ENCODE data around the gene GALNT18. TPM values are rescaled to one million over a fixed set of nuclear protein-coding genes. Genes with fewer than 3 reads are reported as not detected.

The GALNT18 gene
- total RNA-seq, 1 donor from 2014 or later, result 6.6 TPM

DNA sequence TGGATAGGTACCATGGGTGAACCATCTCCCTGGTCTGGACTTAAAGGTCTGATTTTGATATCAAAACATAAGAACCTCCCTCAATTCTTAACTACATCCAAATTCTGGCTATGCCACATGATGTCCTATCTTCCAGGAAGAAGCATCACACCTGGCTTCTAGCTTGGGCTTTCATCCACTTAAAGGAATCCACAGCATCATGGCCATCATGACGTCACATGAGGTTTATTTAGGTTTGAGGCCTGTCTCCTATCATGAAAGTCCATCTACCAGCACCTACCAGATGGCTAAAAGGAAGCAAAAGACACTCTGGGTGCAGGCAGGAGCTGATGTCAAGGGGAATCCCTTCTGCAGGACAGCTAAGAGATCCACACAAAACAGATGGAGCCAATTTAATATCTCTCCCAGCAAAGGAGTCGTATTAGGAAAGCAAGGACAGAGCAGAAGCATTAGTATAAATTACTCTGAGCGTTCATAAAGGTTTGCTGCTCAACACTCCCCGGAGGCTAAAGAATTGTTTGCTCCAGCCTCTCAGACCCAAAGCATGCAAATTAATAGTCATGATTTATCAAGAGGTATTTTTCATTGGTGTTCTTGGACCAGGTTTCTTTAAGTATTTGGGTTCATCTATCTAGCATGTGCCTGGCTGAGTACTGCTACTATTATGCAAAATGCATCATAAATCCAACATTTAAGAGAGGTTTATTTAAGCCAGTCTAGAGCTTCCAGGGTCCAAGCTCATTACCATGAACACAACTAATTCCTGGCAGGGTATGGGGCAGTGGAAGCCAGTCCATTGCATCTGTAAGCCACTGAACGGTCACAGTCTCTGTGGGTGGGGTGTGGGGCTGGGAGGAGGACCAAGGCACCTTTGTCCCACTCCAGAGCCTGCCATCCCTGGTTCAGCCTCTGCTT is 47.2 kb downstream of the GALNT18 start:
- no peak for DNase-seq (ENCODE audit: low read depth)
- TF ChIP-seq, protein P1, sequence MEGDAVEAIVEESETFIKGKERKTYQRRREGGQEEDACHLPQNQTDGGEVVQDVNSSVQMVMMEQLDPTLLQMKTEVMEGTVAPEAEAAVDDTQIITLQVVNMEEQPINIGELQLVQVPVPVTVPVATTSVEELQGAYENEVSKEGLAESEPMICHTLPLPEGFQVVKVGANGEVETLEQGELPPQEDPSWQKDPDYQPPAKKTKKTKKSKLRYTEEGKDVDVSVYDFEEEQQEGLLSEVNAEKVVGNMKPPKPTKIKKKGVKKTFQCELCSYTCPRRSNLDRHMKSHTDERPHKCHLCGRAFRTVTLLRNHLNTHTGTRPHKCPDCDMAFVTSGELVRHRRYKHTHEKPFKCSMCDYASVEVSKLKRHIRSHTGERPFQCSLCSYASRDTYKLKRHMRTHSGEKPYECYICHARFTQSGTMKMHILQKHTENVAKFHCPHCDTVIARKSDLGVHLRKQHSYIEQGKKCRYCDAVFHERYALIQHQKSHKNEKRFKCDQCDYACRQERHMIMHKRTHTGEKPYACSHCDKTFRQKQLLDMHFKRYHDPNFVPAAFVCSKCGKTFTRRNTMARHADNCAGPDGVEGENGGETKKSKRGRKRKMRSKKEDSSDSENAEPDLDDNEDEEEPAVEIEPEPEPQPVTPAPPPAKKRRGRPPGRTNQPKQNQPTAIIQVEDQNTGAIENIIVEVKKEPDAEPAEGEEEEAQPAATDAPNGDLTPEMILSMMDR (IDR thresholded peaks at IDR 0.05; ENCODE audit: insufficient read depth, low read length, poor library complexity, severe bottlenecking), result no peak
- no peaks in the 10 kb centered on the region for H3K36me3 ChIP-seq (ENCODE audit: control insufficient read depth, insufficient read depth, low read length)

DNA sequence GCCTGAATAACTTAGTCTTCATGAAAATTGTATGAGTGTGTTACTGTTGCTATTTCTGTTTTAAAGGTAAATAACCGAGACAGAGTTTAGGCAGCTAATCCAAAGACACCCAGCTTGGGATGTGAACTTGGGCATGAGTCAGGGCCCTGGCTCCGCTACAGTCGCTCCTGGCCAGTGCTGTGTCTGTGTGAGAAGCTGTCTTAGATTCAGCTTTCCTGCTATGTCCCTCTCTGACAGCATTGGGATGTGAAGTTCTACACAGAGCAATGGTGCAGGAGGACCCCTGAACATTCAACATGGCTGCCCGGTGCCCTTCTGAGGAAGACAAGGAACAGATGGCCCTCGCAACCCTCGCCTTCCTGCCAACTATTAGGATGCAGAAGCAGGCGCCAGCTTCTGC is 49.4 kb downstream of the GALNT18 start:
- Histone ChIP-seq H3K27me3 (ENCODE audit: control insufficient read depth, insufficient read depth, low read length) (no peaks in the 10 kb centered on the region), H3K4me3 (ENCODE audit: low read depth, low read length) (no peak overlapping the region), H3K36me3 (ENCODE audit: control insufficient read depth, insufficient read depth, low read length) (no peaks in the 10 kb centered on the region)
- TF ChIP-seq, protein P1 (IDR thresholded peaks at IDR 0.05; ENCODE audit: insufficient read depth, low read length, poor library complexity, severe bottlenecking), result no peak
- no peak for DNase-seq (ENCODE audit: low read depth)

More for the DNA sequence above, 47.2 kb downstream of the GALNT18 start:
- Histone ChIP-seq H3K27me3 (ENCODE audit: control insufficient read depth, insufficient read depth, low read length) (no peaks in the 10 kb centered on the region), H3K4me3 (ENCODE audit: low read depth, low read length) (no peak overlapping the region)

DNA sequence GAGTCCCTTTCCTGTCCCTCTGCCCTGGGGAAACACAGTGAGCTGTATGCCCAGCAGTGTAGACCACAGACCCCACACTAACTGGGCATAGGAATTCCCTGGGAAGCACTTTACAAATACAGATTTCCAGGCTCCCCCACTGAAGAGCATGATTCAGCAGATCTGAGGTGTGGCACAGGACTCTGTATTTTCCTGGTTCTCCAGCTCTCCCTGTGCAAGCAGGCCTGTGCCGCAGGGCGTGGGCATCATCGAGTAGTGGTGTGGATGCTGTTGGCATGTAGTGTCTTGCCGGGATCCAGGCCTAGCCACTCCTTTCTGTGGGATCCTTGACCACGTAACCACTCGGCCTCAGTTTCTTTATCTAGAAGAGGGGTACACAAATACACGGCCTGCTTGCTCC is 49.9 kb downstream of the GALNT18 start:
- Histone ChIP-seq H3K36me3 (ENCODE audit: control insufficient read depth, insufficient read depth, low read length) (no peaks in the 10 kb centered on the region), H3K27me3 (ENCODE audit: control insufficient read depth, insufficient read depth, low read length) (no peaks in the 10 kb centered on the region), H3K4me3 (ENCODE audit: low read depth, low read length) (no peak overlapping the region)
- no peak for DNase-seq (ENCODE audit: low read depth)
- TF ChIP-seq, protein P1 (IDR thresholded peaks at IDR 0.05; ENCODE audit: insufficient read depth, low read length, poor library complexity, severe bottlenecking), result no peak

DNA sequence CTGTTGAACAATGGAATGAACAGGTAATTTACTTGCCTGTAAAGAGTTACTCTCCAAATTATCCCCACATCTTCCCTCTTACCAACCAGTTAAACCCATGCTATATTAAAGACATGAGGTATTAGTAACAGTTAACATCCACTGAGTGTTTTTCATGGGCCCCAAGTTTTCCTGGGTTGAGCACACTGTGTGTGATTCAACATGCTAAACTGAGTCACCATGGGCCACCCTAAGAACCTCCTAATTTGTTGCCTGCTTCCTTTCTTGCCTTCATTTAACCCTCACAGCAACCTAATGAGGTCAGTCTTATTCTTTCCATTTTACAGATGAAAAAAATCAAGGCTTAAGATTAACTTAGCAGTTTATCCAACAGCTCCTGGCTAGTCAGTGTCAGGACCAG is 51.0 kb downstream of the GALNT18 start:
- Histone ChIP-seq H3K27me3 (ENCODE audit: control insufficient read depth, insufficient read depth, low read length) (no peaks in the 10 kb centered on the region), H3K4me3 (ENCODE audit: low read depth, low read length) (no peak overlapping the region), H3K36me3 (ENCODE audit: control insufficient read depth, insufficient read depth, low read length) (no peaks in the 10 kb centered on the region)
- TF ChIP-seq, protein P1 (IDR thresholded peaks at IDR 0.05; ENCODE audit: insufficient read depth, low read length, poor library complexity, severe bottlenecking), result no peak
- DNase-seq (ENCODE audit: low read depth), result no peak

DNA sequence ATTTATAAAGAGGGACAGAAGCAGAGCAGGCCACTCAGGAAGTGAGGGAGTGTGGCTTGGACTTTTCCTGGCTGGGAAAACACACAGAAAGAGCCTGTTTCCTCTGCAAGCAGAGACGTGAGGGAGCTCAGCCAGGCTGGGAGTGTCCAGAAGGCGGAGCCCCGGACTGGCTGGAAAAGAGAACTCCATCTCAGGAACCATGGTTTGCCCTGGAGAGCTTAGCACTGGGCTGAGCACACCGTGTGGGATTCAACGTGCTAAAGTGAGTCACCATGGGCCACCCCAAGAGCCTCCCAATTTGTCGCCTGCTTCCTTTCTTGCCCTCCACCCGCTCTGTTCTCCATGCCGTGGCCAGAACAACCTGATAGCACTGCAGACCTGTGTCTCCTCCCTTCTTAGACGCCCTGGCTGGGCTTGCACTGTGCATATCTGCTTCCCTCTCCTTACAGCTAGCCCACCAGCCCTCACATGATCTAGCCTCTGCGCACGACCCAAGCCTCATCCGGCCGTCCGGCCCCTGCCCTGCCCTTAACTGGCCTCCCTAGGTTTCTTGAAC is 51.8 kb downstream of the GALNT18 start:
- Histone ChIP-seq H3K36me3 (ENCODE audit: control insufficient read depth, insufficient read depth, low read length) (no peaks in the 10 kb centered on the region), H3K27me3 (ENCODE audit: control insufficient read depth, insufficient read depth, low read length) (no peaks in the 10 kb centered on the region), H3K4me3 (ENCODE audit: low read depth, low read length) (no peak overlapping the region)
- TF ChIP-seq, protein P1 (IDR thresholded peaks at IDR 0.05; ENCODE audit: insufficient read depth, low read length, poor library complexity, severe bottlenecking), result no peak
- DNase-seq (ENCODE audit: low read depth), result no peak
